Liver (tissue), 3 donors: ENCODE results near the gene CD46.

Experiments used
- CTCF ChIP-seq: fragments of 150-350 bp; IDR thresholded peaks from 2 replicates; pipeline ENCODE4 v1.5.1; 2017; ENCODE audit warnings: improper control_type of control experiment, low read depth, low read length; ENCODE audit not compliant: missing input control
- EGR1 ChIP-seq, 2 donors: IDR thresholded peaks; 2 replicates each; pipeline ENCODE4 v1.6.1; 2016 to 2018; ENCODE audit warnings: antibody characterized with exemption in 2 of 2, low read depth in 2 of 2
- GABPA ChIP-seq, 2 donors: IDR thresholded peaks in 1 of 2; conservative IDR thresholded peaks in 1 of 2; 2 replicates each; pipeline ENCODE4 v1.6.1; 2016; ENCODE audit warnings: antibody characterized with exemption in 2 of 2, mild to moderate bottlenecking in 1 of 2, moderate library complexity in 1 of 2
- HNF4A ChIP-seq, 2 donors: conservative IDR thresholded peaks; 2 replicates each; pipeline ENCODE4 v1.6.1; 2016; ENCODE audit warnings: antibody characterized with exemption in 2 of 2, mild to moderate bottlenecking in 2 of 2
- MAX ChIP-seq: IDR thresholded peaks from 2 replicates; pipeline ENCODE4 v1.6.1; 2016; ENCODE audit warnings: antibody characterized with exemption
- REST ChIP-seq: IDR thresholded peaks from 2 replicates; pipeline ENCODE4 v1.6.1; 2016; ENCODE audit warnings: antibody characterized with exemption, mild to moderate bottlenecking
- SP1 ChIP-seq: IDR thresholded peaks from 2 replicates; pipeline ENCODE4 v1.6.1; 2018; ENCODE audit warnings: antibody characterized with exemption, mild to moderate bottlenecking
- TAF1 ChIP-seq: conservative IDR thresholded peaks from 2 replicates; pipeline ENCODE4 v1.6.1; 2016; ENCODE audit warnings: antibody characterized with exemption, mild to moderate bottlenecking
- donor health status: healthy.
- donor health status: healthy.

GRCh38 chr1:207750631-207751305, 1.1 kb upstream of the CD46 start:
- TF ChIP-seq SP1: no peak
- no peak for TF ChIP-seq CTCF
- TF ChIP-seq TAF1: peak; percentile 22
- TF ChIP-seq REST: no peak
- TF ChIP-seq EGR1 (IDR thresholded peaks at IDR 0.05; ENCODE audit: low read depth in 2 of 2): no peak
- TF ChIP-seq HNF4A (conservative IDR thresholded peaks at IDR 0.05): no peak
- no peak for TF ChIP-seq MAX
- no peak for TF ChIP-seq GABPA (IDR thresholded peaks at IDR 0.05 in 1 of 2, conservative IDR thresholded peaks at IDR 0.05 in 1 of 2)
